ENCODE data around the gene PDZD4. TPM values are rescaled to one million over a fixed set of nuclear protein-coding genes. Genes with fewer than 3 reads are reported as not detected.

Gene PDZD4
- total and polyA plus RNA-seq, 10 of the 15 experiments (the other 5 are each of a cell fraction or from before 2014, with no cell fraction given): 0.01 to 0.15 (median 0.04) TPM; not detected in 6

- Histone ChIP-seq H3K27me3 (replicated peaks in 1 of 2; ENCODE audit: control insufficient read depth in 2 of 2, insufficient read depth in 2 of 2, low read length in 1 of 2) (no peaks in the 10 kb centered on the region; a peak in 2 of 4 replicates), H4K20me1 (ENCODE audit: control insufficient read depth, insufficient read depth) (no peaks in the 10 kb centered on the region), H3K4me1 (ENCODE audit: control insufficient read depth, insufficient read depth, low read length) (no peaks in the 10 kb centered on the region; the same call in 1 of the 2 replicates), H3K79me2 (ENCODE audit: control insufficient read depth, insufficient read depth, low read length) (no peaks in the 10 kb centered on the region), H3K4me2 (ENCODE audit: control insufficient read depth, insufficient read depth) (no peak overlapping the region), H3K9me3 (replicated peaks; ENCODE audit: control insufficient read depth, insufficient read depth, low read length) (no peaks in the 10 kb centered on the region; the same call in 2 of the 3 replicates), H3K27ac (ENCODE audit: control insufficient read depth, insufficient read depth) (no peak overlapping the region), H2AFZ (ENCODE audit: control insufficient read depth, low read depth, low read length) (no peak overlapping the region), H3K36me3 (ENCODE audit: control insufficient read depth in 2 of 2, insufficient read depth in 2 of 2, low read length in 1 of 2) (no peaks in the 10 kb centered on the region), H3K4me3 (no peak overlapping the region), H3K9ac (ENCODE audit: control insufficient read depth, insufficient read depth, low read length) (no peak overlapping the region)
- ChIA-PET RAD21 (ENCODE audit: unreplicated experiment) (no interaction called here), POLR2A (interaction anchor here (1.4 to 1.9 kb wide), 2 partner anchors 45 to 47 kb away, joined by 3 to 5 read pairs; no protein-coding TSS in a partner anchor), SMC1A (ENCODE audit: uncharacterized antibody, unreplicated experiment) (no interaction called here), CTCF (interaction anchor here (1.7 kb wide), 1 partner anchor 44 kb away, joined by 11 read pairs; the partner anchor contains the start of gene ARHGAP4)
- ATAC-seq (no peak), DNase-seq (ENCODE audit: low read depth, low spot score) (no peak), FAIRE-seq (no peak)
- intact Hi-C loops (cut with micrococcal nuclease; ENCODE audit: unreplicated experiment) (no loop called here), in situ Hi-C loops (cut with MboI) (no loop called here)
- 35% methylated on average over 8 of the region's 12 CpGs for WGBS (ENCODE audit: insufficient coverage, insufficient replicate concordance, low lambda C conversion rate, missing lambda C conversion rate)
- TF ChIP-seq ETV6 (conservative IDR thresholded peaks at IDR 0.05 in 1 of 2, IDR thresholded peaks at IDR 0.05 in 1 of 2; ENCODE audit: borderline replicate concordance in 1 of 2, low read depth in 1 of 2) (no peak), SP1 (IDR thresholded peaks at IDR 0.05; ENCODE audit: low read depth, low read length) (no peak), E2F4 (IDR thresholded peaks at IDR 0.05; ENCODE audit: low read depth, low read length) (no peak), RCOR1 (conservative IDR thresholded peaks at IDR 0.05; ENCODE audit: low read depth, low read length) (no peak), TARDBP (IDR thresholded peaks at IDR 0.05; ENCODE audit: borderline replicate concordance) (no peak), CEBPZ (IDR thresholded peaks at IDR 0.05; ENCODE audit: low read depth, low read length) (no peak), SMAD5 (IDR thresholded peaks at IDR 0.05; ENCODE audit: low read depth) (no peak), POLR2A (IDR thresholded peaks at IDR 0.05; ENCODE audit: low read depth, low read length) (no peak), SKIL (IDR thresholded peaks at IDR 0.05; ENCODE audit: low read depth, poor library complexity, severe bottlenecking) (no peak), MTA2 (IDR thresholded peaks at IDR 0.05; ENCODE audit: low read depth) (no peak), NFYA (IDR thresholded peaks at IDR 0.05; ENCODE audit: borderline replicate concordance, low read depth, low read length) (no peak), SREBF2 (IDR thresholded peaks at IDR 0.05; ENCODE audit: low read length) (no peak)
- no TSS peak for BruUV-seq (replicated peaks)
Observed at GRCh38 chrX:153879741-153880439, 49.5 kb upstream of the PDZD4 start.

Measured in GM12878 (cell line).